HepG2 (cell line): Measurements from ENCODE around the gene GPD1. TPM values are rescaled to one million over a fixed set of nuclear protein-coding genes. Genes with fewer than 3 reads are reported as not detected.

ENCODE experiments used
- ATAC-seq: fragments of 200-7000 bp; cut with Tn5 transposase; 3 replicates; pipeline ENCODE4 v1.9.1; 2020; ENCODE audit warnings: mild to moderate bottlenecking, moderate library complexity
- BruUV-seq: library from RNA; stranded (reverse); fragments of 400-500 nt; replicated peaks from 2 replicates; lab custom pipeline; 2021; lab: Mats Ljungman, UMichigan
- CTCF ChIA-PET: fragments of 300-600 bp; formaldehyde crosslinking; extraction: SDS; loops from one replicate; lab custom pipeline; 2021; ENCODE audit warnings: low total read pairs, inconsistent platforms, low intra/inter-chr PET ratio; lab: Yijun Ruan, JAX
- POLR2A ChIA-PET: fragments of 350-600 bp; sonication (Branson Sonifier 250); formaldehyde crosslinking; loops from one replicate; lab custom pipeline; 2020; ENCODE audit warnings: antibody characterized with exemption, inconsistent platforms; lab: Yijun Ruan, JAX
- DNase-seq: peaks from one replicate; pipeline ENCODE4 v3.0.0-alpha.2; 2015; ENCODE audit warnings: low spot score
- FAIRE-seq: peaks from 3 replicates; lab custom pipeline; 2011; peaks lifted over from hg19 to GRCh38; lab: Jason Lieb, UNC
- H2AFZ ChIP-seq: one replicate; pipeline ENCODE4 v1.6.1; 2011; ENCODE audit warnings: low read length, inconsistent platforms
- H3K27ac ChIP-seq: fragments of 300-600 bp; 3 replicates; pipeline ENCODE4 v1.8.0; 2011; ENCODE audit warnings: mixed run types, mild to moderate bottlenecking, mixed read lengths, low read length, inconsistent platforms; ENCODE audit not compliant: insufficient read depth; ENCODE audit errors: extremely low read length
- H3K27me3 ChIP-seq, 2 experiments: fragments of 200-600 bp in 1 of 2; 2 replicates in 1 of 2; 3 replicates in 1 of 2; pipeline versions ENCODE4 v1.6.0 to v1.8.0; 2011; ENCODE audit warnings: low read length in 2 of 2, mild to moderate bottlenecking in 2 of 2, moderate library complexity in 2 of 2, inconsistent platforms in 1 of 2; ENCODE audit not compliant: insufficient read depth in 2 of 2, control insufficient read depth in 1 of 2
- H3K36me3 ChIP-seq, 2 experiments: fragments of 200-600 bp in 1 of 2; replicated peaks in 1 of 2; 2 replicates in 1 of 2; 3 replicates in 1 of 2; pipeline versions ENCODE4 v1.5.1 to v1.8.0; 2011; ENCODE audit warnings: low read length in 2 of 2, inconsistent platforms in 1 of 2; ENCODE audit not compliant: insufficient read depth in 2 of 2, control insufficient read depth in 1 of 2
- H3K4me1 ChIP-seq: 2 replicates; pipeline ENCODE4 v1.5.1; 2012; ENCODE audit warnings: low read length, inconsistent platforms; ENCODE audit not compliant: insufficient read depth
- H3K4me2 ChIP-seq: 2 replicates; pipeline ENCODE4 v1.6.0; 2011; ENCODE audit warnings: low read depth, low read length, inconsistent platforms
- H3K4me3 ChIP-seq, 3 experiments: fragments of 200-600 bp in 1 of 3; sonication (generic), shearing (Covaris generic) in 1 of 3; replicated peaks in 1 of 3; 2 replicates each; pipeline ENCODE4 v1.5.1; 2011 to 2016; ENCODE audit warnings: low read length in 3 of 3, inconsistent platforms in 2 of 3, low read depth in 2 of 3, mild to moderate bottlenecking in 2 of 3, control low read depth in 1 of 3, mixed read lengths in 1 of 3; ENCODE audit not compliant: insufficient read depth in 1 of 3
- H3K79me2 ChIP-seq: one replicate; pipeline ENCODE4 v1.6.1; 2011; ENCODE audit warnings: low read length, inconsistent platforms; ENCODE audit not compliant: insufficient read depth
- H3K9ac ChIP-seq: 2 replicates; pipeline ENCODE4 v1.6.0; 2011; ENCODE audit warnings: mild to moderate bottlenecking, low read depth, low read length, inconsistent platforms; ENCODE audit not compliant: insufficient read depth
- H3K9me3 ChIP-seq: 2 replicates; pipeline ENCODE4 v1.5.1; 2012; ENCODE audit warnings: mild to moderate bottlenecking, low read length
- H4K20me1 ChIP-seq: 2 replicates; pipeline ENCODE4 v1.6.0; 2011; ENCODE audit warnings: inconsistent platforms, mild to moderate bottlenecking, low read length, moderate library complexity; ENCODE audit not compliant: insufficient read depth
- BCL3 ChIP-seq: sonication (generic); formaldehyde crosslinking; IDR thresholded peaks from 2 replicates; pipeline ENCODE4 v1.5.1; 2020; ENCODE audit warnings: mild to moderate bottlenecking, missing genetic modification reagents, moderate library complexity
- POLR2G ChIP-seq: fragments of 200-400 bp; formaldehyde crosslinking; IDR thresholded peaks from 2 replicates; pipeline ENCODE4 v1.6.1; 2018; ENCODE audit warnings: mild to moderate bottlenecking, low read depth, low read length, moderate library complexity
- SOX13 ChIP-seq, 3 experiments: fragments of 450-650 bp in 1 of 3; sonication (generic) in 1 of 3; formaldehyde crosslinking in 1 of 3; IDR thresholded peaks in 2 of 3; conservative IDR thresholded peaks in 1 of 3; 2 replicates each; pipeline versions ENCODE4 v1.5.0 to v1.6.1; 2016 to 2020; ENCODE audit warnings: antibody characterized with exemption in 1 of 3, mild to moderate bottlenecking in 1 of 3, missing compliant biosample characterization in 1 of 3, missing genetic modification reagents in 1 of 3, moderate library complexity in 1 of 3
- ZSCAN29 ChIP-seq: sonication (generic); formaldehyde crosslinking; conservative IDR thresholded peaks from 2 replicates; pipeline ENCODE4 v1.4.0; 2020; ENCODE audit warnings: mild to moderate bottlenecking, missing genetic modification reagents
- WGBS: methylation state at CpG from one replicate; pipeline ENCODE4 v1.1.6; 2017; ENCODE audit warnings: low lambda C conversion rate; 5-methylcytosine and 5-hydroxymethylcytosine counted together
- in situ Hi-C: cut with HindIII; loops from 2 replicates; pipeline ENCODE4 v1.10.0; 2017; ENCODE audit warnings: low pct_unique_long_range_greater_than_20kb; ENCODE audit not compliant: extremely low pct_ligation_motif_present
- intact Hi-C: fragments of 100-400 bp; cut with micrococcal nuclease; formaldehyde crosslinking; loops from one replicate; pipeline ENCODE4 v1.10.0; 2022; ENCODE audit not compliant: unreplicated experiment
- polyA plus RNA-seq, 8 experiments: library from polyadenylated mRNA; depleted of rRNA in 3 of 8; stranded (reverse) in 7 of 8; unstranded in 1 of 8; fragments of >200 nt; fragmentation: Illumina TruSeq in 4 of 8; extraction: Trizol in 4 of 8; gene quantifications; 2 replicates each; pipeline versions ENCODE4 v1.2.1 to v1.2.3, GENCODE V29; 2011 to 2016; ENCODE audit warnings: low read depth in 4 of 8, missing spikeins in 1 of 8, mixed read lengths in 1 of 8; ENCODE audit not compliant: insufficient read depth in 1 of 8
- total RNA-seq, 5 experiments: library from RNA; depleted of rRNA; stranded (reverse); fragments of >200 nt; fragmentation: Illumina TruSeq; extraction: Trizol; gene quantifications; 2 replicates each; pipeline ENCODE4 v1.2.3, GENCODE V29; 2016; ENCODE audit warnings: low read depth in 1 of 5

The GPD1 gene
- total and polyA plus RNA-seq, 2 of the 13 experiments (the other 11 are each of a cell fraction or from before 2014, with no cell fraction given) = 3.7 to 30.6 TPM

DNA sequence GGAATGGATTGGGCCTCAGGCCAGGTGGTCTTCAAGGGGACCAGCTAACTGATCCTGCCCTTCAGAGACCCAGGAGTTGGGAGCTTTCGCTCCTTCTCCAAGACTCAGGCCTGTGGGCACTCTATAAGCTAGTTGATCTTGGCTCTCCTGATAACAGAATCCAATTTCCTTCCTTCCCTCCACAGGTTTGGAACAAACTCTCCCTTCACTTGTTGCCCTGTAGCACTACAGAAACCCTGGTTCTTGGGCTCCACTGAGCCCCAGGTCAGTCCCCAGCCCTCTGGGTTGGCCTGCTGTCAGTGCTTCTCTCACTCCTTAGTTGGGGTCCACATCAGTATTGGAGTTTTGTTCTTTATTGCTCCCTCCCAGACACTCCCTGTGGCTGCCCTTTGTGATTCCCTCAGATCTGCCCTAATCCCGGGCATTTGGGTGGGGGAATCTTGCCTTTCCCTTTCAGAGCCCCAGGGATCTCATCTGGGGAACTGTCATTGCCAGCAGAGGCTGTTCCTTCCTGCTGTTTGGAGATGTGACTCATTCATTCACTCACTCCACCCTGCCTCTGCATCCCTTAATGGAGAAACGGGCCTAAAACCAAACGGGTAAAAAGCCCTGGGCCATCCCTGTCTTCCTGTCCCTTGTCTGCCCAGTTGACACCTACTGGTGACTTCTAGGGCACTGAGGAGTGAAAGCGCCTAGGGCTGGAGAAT lies 4.4 kb upstream of the GPD1 start (continued):
- no peak for TF ChIP-seq SOX13 (IDR thresholded peaks at IDR 0.05)
- TF ChIP-seq SOX13 (CRISPR knock-in tag; conservative IDR thresholded peaks at IDR 0.05 in 1 of 2, IDR thresholded peaks at IDR 0.05 in 1 of 2) = no peak
- no peak for TF ChIP-seq BCL3 (CRISPR knock-in tag)

- DNase-seq = no peak
- Histone ChIP-seq H3K4me1 (peaks cover 43% of the 10 kb centered on the region), H3K27me3 (no peaks in the 10 kb centered on the region), H3K9ac (no peak overlapping the region), H2AFZ (no peak overlapping the region), H3K4me2 (no peak overlapping the region), H3K27ac (no peak overlapping the region)
- CTCF ChIA-PET = interaction anchor here (1.5 kb wide), 1 partner anchor 11 kb away, joined by 3 read pairs; the partner anchor contains the start of gene COX14
- 92% methylated on average over 2 of the region's 3 CpGs for WGBS
- in situ Hi-C loops = no loop called here
- 0 out of 2 replicates have a peak, but pooled peaks have one; percentile 36 for TF ChIP-seq POLR2G
- TF ChIP-seq ZSCAN29 (CRISPR knock-in tag) = no peak
- TF ChIP-seq, all 625 proteins: peak for 1
- no peak for ATAC-seq
- POLR2A ChIA-PET = interaction anchor here (1.0 to 4.6 kb wide), 3 partner anchors 11 to 16 kb away, joined by 6 to 93 read pairs (median 10); partner anchors contain the start of gene COX14
- Histone ChIP-seq H3K79me2 (no peaks in the 10 kb centered on the region), H3K4me3 (no peak overlapping the region), H3K36me3 (peaks cover 21 to 44% of the 10 kb centered on the region in 2 experiments), H4K20me1 (no peaks in the 10 kb centered on the region), H3K9me3 (no peaks in the 10 kb centered on the region)
- intact Hi-C loops = no loop called here
- FAIRE-seq = no peak
- no TSS peak for BruUV-seq
These were observed 3.2 kb upstream of the GPD1 start for GRCh38 chr12:50100561-50100960.
